Parietal lobe (tissue), 2 donors: ENCODE results near the gene MPP1. TPM values are rescaled to one million over a fixed set of nuclear protein-coding genes. Genes with fewer than 3 reads are reported as not detected.

Source experiments
- small RNA-seq: library from RNA; depleted of rRNA; stranded (forward); fragments of <200 nt; gene quantifications from one replicate; pipeline ENCODE3, GENCODE V24; 2014; ENCODE audit warnings: low replicate concordance
- total RNA-seq: library from RNA; depleted of rRNA; stranded (reverse); fragments of >200 nt; gene quantifications from one replicate; pipeline ENCODE4 v1.2.3, GENCODE V29; 2014

The MPP1 gene
- 25.7 TPM for total RNA-seq

GRCh38 chrX:154804957-154805695, at the start of gene MPP1:
Gene MPP1 (minus strand): TSS chrX:154805485. CDS start chrX:154805373, 112 bp downstream.

GRCh38 chrX:154834562-154834961, 29.3 kb upstream of the MPP1 start, which contains the start of gene SMIM9:
Gene SMIM9 (minus strand): TSS chrX:154834662. CDS start chrX:154830856, 3,806 bp downstream.

GRCh38 chrX:154762537-154763296, 42.6 kb downstream of the MPP1 start, which contains the start of gene DKC1:
Gene DKC1 (plus strand): TSS chrX:154762864. CDS start chrX:154762966, 102 bp downstream.

GRCh38 chrX:154750301-154751202, 54.7 kb downstream of the MPP1 start, which contains the start of gene GAB3:
Gene GAB3 (minus strand): TSS chrX:154751077. CDS start chrX:154751025, 52 bp downstream.

Small RNA genes within 50 kb of the gene (small RNA-seq; reads per million reads assigned to genes)
- not detected for gene SNORA36A

Other genes starting within 250 kb of the MPP1 start
- not detected for gene CTAG1A, start 220.4 kb downstream of the MPP1 start, total RNA-seq
- gene CTAG1B, start 186.2 kb downstream of the MPP1 start, total RNA-seq = not detected
- not detected for gene CTAG2, start 151.9 kb downstream of the MPP1 start, total RNA-seq
- 0.94 TPM for gene GAB3, start 54.4 kb downstream of the MPP1 start, total RNA-seq
- gene DKC1, start 42.6 kb downstream of the MPP1 start, total RNA-seq = 29.7 TPM
- gene SMIM9, start 29.2 kb upstream of the MPP1 start, total RNA-seq = not detected
- gene F8A1, start 80.9 kb upstream of the MPP1 start, total RNA-seq = 5.6 TPM
- 5.6 TPM for gene F8, start 217.2 kb upstream of the MPP1 start, total RNA-seq
- 31.9 TPM for gene FUNDC2, start 221.4 kb upstream of the MPP1 start, total RNA-seq